HG02852 (cell line): ENCODE data around the gene XYLT1.
"Not testable (repeated sequence)": the region's sequence is repeated elsewhere in the genome, so short reads cannot be mapped to it uniquely, and the experiment has no call there.

Experiments
- ATAC-seq: cut with Tn5 transposase; IDR thresholded peaks from one replicate; pipeline ENCODE4 v1.9.1; 2021; ENCODE audit warnings: mild to moderate bottlenecking, moderate library complexity; ENCODE audit not compliant: unreplicated experiment

Gene XYLT1

GRCh38 chr16:17470908-17471718 is at the start of gene XYLT1:
Gene XYLT1, minus strand, starts transcription at chr16:17470960. Its CDS starts 164 bp downstream, at chr16:17470796.
- no peak for ATAC-seq

- ATAC-seq: no peak
These were observed 49.4 kb upstream of the XYLT1 start for GRCh38 chr16:17520111-17520510.

GRCh38 chr16:17519101-17519955 is 48.6 kb upstream of the XYLT1 start:
- ATAC-seq: no peak

GRCh38 chr16:17518441-17518840 is 47.7 kb upstream of the XYLT1 start:
- no peak for ATAC-seq

GRCh38 chr16:17515421-17516210 is 44.9 kb upstream of the XYLT1 start:
- no peak for ATAC-seq

GRCh38 chr16:17512636-17513220 is 42.0 kb upstream of the XYLT1 start:
- ATAC-seq: no peak

GRCh38 chr16:17511340-17511739 is 40.6 kb upstream of the XYLT1 start:
- ATAC-seq: no peak

- ATAC-seq: no peak
These were observed 39.8 kb upstream of the XYLT1 start for GRCh38 chr16:17510567-17510966.

- no peak for ATAC-seq
These were observed 38.4 kb upstream of the XYLT1 start for GRCh38 chr16:17509194-17509593.

GRCh38 chr16:17508303-17508702 is 37.5 kb upstream of the XYLT1 start:
- no peak for ATAC-seq

GRCh38 chr16:17507516-17507915 is 36.8 kb upstream of the XYLT1 start:
- not testable (repeated sequence) for ATAC-seq

GRCh38 chr16:17505828-17506227 is 35.1 kb upstream of the XYLT1 start:
- ATAC-seq: not testable (repeated sequence)

GRCh38 chr16:17504050-17504449 is 33.3 kb upstream of the XYLT1 start:
- no peak for ATAC-seq

GRCh38 chr16:17503331-17503730 is 32.6 kb upstream of the XYLT1 start:
- ATAC-seq: no peak

GRCh38 chr16:17501321-17501720 is 30.6 kb upstream of the XYLT1 start:
- no peak for ATAC-seq

GRCh38 chr16:17499223-17499902 is 28.6 kb upstream of the XYLT1 start:
- ATAC-seq: no peak

GRCh38 chr16:17497648-17498047 is 26.9 kb upstream of the XYLT1 start:
- no peak for ATAC-seq

GRCh38 chr16:17496891-17497290 is 26.1 kb upstream of the XYLT1 start:
- no peak for ATAC-seq

- no peak for ATAC-seq
These were observed 22.3 kb upstream of the XYLT1 start for GRCh38 chr16:17493012-17493411.

GRCh38 chr16:17491140-17491662 is 20.4 kb upstream of the XYLT1 start:
- no peak for ATAC-seq
